Measurements from ENCODE around the gene DYNC2LI1.

DNA sequence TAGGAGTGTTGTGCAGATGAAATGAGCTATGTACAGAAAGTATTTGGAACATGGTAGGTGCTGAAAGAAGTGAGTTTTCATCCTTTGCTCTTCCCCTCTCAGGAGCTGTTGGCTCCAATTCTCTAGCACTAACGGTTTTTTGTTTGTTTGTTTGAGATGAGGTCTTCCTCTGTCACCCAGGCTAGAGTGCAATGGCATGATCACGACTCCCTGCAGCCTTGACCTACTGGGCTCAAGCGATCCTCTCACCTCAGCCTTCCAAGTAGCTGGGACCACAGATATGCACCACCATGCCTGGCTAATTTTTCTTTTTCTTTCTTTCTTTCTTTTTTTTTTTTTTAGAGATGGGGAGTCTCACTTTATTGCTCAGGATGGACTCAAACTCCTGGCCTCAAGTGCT lies 52.0 kb downstream of the DYNC2LI1 start:
- TF ChIP-seq POLR2A (IDR thresholded peaks at IDR 0.05) (no peak), CTCF (IDR thresholded peaks at IDR 0.05) (no peak)
